GM10266 (cell line): ENCODE data around the gene PLSCR4.

Experiments
- DNase-seq: peaks from one replicate; pipeline ENCODE4 v3.0.0; 2012; ENCODE audit errors: extremely low spot score
- CTCF ChIP-seq: IDR thresholded peaks from 2 replicates; pipeline ENCODE4 v1.5.1; 2012; ENCODE audit warnings: mild to moderate bottlenecking, low read depth; ENCODE audit not compliant: control insufficient read depth, insufficient read depth; ENCODE audit errors: missing control alignments

PLSCR4 gene

GRCh38 chr3:146164506-146164905 lies 86.4 kb downstream of the PLSCR4 start:
- TF ChIP-seq CTCF, result no peak
- no peak for DNase-seq

GRCh38 chr3:146164071-146164470 lies 86.8 kb downstream of the PLSCR4 start:
- no peak for DNase-seq
- TF ChIP-seq CTCF, result no peak

GRCh38 chr3:146163584-146163983 lies 87.3 kb downstream of the PLSCR4 start:
- DNase-seq, result no peak
- TF ChIP-seq CTCF, result no peak

- no peak for TF ChIP-seq CTCF
- DNase-seq, result no peak
Observed at GRCh38 chr3:146162561-146162960, 88.3 kb downstream of the PLSCR4 start.

GRCh38 chr3:146161663-146162002 lies 89.3 kb downstream of the PLSCR4 start:
- DNase-seq, result no peak
- TF ChIP-seq CTCF, result no peak

GRCh38 chr3:146160964-146161662 lies 89.8 kb downstream of the PLSCR4 start, which contains the start of gene PLOD2:
PLOD2 (minus strand) TSS chr3:146161184; CDS start chr3:146160989, 195 bp downstream.
- DNase-seq, result peak; percentile 45
- TF ChIP-seq CTCF, result no peak

- TF ChIP-seq CTCF, result no peak
- peak; percentile 29 for DNase-seq
Observed at GRCh38 chr3:146160321-146160963, 90.5 kb downstream of the PLSCR4 start.
